Amniotic epithelial cell (primary cell): ENCODE measurements around the gene IGDCC3.
"Not testable (repeated sequence)": the region's sequence is repeated elsewhere in the genome, so short reads cannot be mapped to it uniquely, and the experiment has no call there.

Source experiments
- DNase-seq: peaks from one replicate; pipeline ENCODE4 v3.0.0-alpha.2; 2010; ENCODE audit warnings: low read depth

Gene IGDCC3

DNA sequence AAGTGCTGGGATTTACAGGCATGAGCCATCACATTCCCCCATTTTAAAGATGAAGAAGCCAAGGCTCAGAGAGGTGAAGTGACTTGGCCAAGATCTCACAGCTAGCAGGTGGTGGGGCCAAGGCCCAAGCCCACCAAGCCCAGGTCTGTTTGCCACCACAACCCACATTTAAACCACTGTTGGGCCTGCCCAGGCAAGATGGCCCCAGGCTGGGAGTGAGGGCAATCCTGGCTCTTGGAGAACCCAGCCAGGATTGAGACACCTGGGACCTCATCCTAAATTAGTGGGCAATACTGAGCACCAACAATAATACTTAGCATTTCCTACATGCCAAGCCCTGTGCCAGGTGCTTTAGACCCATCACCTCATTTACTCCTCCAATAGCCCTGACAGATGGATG is 6.9 kb downstream of the IGDCC3 start:
- no peak for DNase-seq

DNA sequence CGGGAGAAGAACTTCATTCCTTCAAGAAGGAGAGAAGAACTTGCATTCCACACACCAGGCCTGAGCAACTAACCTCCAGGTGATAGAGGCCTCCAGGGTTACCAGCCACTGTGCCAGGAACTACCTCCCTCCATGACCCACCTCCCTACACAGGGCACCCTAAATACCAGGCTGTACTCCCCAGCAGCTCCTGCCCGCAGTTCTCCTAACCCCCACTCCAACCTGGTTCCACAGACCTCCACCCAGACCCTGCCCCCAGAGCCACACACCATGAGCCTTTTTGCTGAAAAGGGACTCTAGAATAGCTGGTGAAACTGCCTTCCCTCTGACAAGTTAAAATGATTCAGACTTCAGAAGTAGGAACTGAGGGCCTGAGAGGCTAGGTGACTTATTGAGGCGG is 8.2 kb downstream of the IGDCC3 start:
- DNase-seq: no peak

- DNase-seq: no peak
Observed at GRCh38 chr15:65369212-65369547, 8.6 kb downstream of the IGDCC3 start.

DNA sequence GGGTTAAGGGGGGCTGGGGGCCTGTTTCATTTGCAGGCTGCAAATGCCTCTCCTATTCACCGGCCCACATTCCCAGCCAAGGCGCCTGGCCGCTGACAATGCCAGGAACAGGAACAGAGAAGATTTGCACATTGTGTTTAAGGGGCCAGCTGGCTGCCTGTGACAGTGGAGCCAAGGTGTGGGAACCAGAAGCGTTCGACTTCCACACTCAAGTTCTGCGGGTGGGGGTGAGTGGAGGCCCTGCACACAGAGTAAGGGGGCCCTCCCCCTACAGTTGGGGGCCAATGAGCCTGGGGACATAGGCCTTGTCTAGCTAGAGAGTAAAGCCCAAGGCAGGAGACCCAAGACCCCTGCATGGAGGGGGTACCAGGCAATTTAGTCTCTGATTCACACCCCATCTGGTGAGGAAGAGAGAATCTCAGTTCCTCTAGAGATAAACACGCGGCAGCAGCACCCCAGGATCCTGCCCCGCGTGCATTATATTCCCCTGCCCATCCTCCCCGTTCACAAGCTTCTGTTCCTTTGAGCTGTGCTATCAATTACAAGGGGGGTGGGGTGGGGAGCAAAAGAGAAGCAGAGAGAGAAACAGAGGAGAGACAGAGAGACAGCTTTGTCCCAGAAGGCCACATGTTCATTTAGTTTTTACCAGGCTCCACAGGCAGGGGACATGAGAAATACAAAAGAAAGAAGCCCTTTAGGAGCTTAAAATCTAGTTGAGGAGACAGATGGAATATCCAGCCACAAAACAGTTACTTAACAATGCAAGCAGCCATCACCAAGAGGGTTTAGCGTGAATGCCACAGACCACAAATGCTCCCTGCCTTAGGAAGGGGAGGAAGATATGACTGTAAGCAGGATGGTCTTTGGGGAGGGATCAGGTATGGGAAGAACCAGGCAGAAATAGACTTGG is 9.2 kb downstream of the IGDCC3 start:
- no peak for DNase-seq

DNA sequence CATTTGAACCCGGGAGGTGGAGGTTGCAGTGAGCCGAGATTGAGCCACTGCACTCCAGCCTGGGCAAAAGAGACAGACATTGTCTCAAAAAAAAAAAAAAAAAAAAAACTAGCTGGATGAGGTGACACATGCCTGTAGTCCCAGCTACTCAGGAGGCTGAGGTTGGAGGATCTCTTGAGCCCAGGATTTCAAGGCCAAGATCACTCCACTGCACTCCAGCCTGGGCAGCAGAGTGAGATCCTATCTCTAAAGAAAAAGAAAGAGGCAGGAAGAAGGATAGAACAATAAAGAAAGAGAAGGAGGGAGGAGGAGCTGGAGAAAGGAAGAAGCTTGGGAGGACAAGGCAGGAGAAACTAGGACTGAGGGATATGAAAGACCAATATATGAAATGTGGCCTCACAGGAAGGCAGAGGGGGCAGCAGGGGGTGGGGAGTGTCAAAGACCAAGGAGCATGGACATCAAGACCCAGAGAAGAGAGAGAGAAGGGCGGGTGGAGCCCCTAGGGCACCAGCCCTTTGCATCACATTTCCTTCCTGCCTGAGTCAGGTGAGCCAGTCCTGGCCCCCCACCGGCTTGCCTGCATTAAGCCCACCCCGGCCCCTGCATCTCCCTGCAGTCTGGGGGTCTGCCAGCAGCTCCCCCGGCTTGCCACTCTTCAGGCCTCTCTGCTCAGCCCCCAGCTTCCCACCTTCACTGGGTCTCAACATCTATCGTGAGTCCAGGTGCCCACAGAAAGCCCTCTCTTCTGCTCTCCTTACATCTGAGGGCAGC is 11.5 kb downstream of the IGDCC3 start:
- no peak for DNase-seq

DNA sequence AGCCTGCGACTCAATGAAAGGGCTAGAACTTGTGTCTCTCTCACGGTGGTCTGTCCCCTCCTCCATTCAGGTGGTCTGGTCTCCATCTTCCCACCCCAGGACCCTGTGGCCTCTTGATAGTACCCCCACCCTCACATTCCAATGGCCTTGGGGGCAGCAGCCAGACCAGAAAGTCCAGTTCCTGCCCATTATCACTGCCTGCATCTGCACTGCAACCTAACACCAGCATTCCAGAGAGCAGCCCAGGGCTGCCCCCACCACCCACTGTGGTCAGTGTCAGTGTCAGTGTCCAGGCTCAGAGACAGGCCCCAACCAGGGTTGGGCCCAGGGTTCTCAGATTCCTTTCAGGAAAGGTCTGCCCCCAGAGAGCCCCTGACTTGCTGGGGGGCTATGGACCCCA is 12.6 kb downstream of the IGDCC3 start:
- DNase-seq: no peak

- DNase-seq: no peak
Observed at GRCh38 chr15:65363766-65364165, 14.0 kb downstream of the IGDCC3 start.

GRCh38 chr15:65363306-65363705 is 14.5 kb downstream of the IGDCC3 start:
- no peak for DNase-seq

DNA sequence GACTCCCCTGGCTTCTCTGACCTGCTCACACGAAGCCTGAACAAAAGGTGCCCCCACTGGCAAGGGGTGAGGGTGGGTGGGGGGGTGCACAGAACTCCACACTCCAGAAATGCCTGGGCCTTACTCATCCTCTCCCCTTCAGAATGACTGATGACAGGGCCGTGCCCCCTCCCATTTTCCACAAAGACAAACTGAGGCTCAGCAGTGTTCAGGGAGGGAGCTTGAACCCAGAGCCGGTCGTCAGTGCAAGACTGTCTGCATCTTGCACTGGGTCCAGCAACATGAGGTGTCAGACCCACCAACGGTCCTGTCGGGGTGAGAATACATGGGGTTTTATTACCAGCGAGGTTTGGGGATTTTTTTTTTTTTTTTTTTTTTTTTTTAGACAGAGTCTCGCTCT is 15.3 kb downstream of the IGDCC3 start:
- DNase-seq: no peak

DNA sequence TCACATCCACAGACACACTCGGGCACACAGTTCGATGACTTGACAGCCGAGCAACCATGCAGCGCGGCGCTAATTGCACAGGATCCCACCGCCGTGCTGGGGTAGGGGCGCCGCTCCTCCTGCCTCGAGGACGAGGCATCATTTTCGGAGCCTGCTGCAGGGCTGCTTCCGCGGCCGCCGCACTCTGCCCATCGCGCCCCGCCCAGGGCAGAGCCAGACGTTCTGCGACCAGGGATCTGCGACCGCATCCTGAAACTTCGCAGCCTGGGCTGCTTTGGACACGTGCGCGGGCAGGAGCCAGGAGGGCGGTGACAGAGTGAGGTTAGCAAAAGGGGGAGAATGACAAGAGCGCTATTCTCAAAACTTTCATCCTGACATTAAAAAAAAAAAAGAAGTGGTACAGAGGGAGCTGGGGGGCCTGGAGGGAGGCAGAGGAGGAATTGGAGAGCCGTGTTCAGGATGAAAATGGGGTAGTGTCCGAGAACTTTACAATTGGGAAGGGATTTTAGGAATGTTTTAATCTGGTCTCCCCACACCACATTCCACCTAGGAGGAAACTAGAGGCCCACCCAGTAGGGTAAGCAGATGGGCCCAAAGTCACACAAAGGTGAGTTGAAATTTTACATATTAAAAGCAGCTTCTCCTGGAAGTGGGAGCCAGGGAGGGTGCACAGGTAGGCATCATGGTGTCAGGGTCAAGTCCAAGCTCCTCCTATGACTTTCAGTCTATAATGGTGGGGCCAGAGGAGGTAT is 15.9 kb downstream of the IGDCC3 start:
- DNase-seq: no peak

DNA sequence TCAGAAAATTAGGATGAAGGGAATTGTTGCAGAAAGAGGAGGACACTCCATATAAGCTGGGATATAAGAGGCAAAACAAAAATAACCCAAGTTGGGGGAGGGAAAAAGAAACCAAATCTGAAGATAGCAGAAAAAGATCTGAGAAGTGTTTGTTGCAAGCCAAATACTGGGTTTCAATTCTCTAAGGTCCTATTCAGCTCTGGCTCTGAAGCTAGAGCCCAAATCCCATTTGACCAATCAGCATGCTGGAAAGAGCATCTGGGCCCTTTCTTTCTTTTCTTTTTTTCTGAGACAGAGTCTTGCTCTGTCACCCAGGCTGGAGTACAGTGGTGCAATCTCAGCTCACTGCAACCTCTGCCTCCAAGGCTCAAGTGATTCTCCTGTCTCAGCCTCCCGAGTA is 17.3 kb downstream of the IGDCC3 start:
- DNase-seq: no peak

- no peak for DNase-seq
Observed at GRCh38 chr15:65355988-65356353, 21.8 kb downstream of the IGDCC3 start.

DNA sequence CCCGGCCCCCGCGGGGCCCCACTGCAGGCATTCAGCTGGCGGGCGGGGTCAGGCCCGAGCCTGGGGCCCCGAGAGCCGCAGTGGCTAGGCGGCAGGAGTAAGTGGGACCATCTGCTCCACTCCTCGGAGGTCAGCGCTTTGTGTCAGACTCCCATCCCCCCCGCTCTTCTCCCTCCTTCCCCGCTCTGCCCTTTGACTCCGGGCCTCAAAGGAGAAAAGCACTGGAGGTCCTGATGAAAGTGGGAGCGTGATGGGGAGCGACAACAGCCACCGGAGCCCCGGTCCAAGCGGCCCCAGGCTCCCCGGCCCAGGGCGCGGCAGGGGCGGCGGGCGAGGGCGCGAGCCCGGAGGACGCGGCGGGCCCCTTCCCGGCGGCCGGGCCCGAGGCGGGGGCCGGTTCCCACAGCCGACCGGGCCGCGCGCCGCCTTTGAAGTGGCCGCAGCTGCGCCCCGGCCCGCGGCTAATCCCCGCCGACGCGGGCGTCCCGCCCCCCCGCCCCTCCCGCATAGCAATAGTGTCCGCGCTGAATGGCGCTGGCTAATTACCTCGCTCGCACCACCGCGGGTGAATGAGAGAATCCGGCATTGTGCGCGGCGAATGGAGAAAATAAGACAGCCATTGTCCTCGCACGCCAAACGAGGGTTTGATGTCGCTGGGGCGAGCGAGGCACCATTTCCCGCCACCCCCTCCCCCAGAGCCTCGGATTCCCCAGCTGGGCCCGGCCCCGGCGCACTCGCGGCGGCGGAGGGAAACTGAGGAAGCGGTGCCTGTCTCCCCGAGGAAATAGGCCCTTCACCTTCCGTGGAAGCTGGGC is 22.4 kb downstream of the IGDCC3 start:
- DNase-seq: no peak

DNA sequence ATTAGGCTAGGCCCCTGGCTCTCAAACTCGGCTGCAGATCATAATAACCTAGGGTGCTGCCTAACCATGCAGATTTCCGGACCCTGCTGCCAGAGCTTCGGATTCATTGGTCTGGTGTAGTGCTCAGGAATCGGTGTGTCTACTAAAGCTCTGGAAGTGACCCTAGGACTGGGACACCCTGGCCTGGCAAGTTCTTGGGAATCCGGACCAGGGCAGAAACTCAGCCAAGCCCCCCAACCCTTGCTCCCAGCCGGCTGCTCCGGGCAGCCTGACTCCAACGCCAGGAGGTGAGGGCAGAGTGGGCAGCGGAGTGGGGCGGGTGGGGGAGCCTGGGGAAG is 23.0 kb downstream of the IGDCC3 start:
- no peak for DNase-seq

DNA sequence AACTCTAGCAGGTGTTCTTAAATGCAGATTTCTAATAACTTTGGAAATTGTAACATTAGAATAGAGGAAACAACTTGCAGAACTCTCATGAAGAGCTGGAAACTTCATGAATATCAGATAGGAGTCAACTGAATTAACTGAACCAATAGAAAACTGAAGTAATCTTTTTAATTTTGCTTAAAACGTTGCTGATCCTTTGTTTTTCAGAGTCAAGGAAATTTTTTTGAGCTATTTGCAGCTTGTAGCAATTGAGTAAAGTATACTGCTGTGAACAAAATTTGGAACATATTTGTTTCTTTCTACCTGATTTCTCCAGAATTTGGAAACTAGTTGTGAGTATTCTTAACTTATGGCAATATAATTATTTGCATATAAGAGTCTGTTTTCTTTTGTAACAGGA is 25.8 kb downstream of the IGDCC3 start:
- DNase-seq: not testable (repeated sequence)

DNA sequence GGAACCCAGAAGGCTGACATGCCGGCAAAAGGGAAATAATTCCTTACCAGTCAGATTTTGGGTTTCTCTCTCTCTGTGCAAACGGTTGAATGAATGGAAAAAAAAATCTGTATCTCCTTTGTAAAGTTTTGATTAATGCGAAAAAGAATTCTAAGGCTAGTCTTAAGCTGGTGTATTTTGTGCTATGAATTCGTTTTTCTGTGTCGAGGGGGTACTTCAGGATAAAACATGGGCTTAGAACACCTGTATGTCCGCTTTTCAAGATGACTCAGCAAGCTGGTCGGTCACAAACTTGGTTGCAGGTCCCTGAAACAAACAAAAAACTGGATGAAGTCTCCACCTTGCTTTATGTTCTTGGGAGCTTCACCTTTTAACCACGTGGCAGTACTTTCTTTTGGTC is 28.5 kb downstream of the IGDCC3 start:
- DNase-seq: no peak

GRCh38 chr15:65347756-65348155 is 30.0 kb downstream of the IGDCC3 start:
- DNase-seq: not testable (repeated sequence)

DNA sequence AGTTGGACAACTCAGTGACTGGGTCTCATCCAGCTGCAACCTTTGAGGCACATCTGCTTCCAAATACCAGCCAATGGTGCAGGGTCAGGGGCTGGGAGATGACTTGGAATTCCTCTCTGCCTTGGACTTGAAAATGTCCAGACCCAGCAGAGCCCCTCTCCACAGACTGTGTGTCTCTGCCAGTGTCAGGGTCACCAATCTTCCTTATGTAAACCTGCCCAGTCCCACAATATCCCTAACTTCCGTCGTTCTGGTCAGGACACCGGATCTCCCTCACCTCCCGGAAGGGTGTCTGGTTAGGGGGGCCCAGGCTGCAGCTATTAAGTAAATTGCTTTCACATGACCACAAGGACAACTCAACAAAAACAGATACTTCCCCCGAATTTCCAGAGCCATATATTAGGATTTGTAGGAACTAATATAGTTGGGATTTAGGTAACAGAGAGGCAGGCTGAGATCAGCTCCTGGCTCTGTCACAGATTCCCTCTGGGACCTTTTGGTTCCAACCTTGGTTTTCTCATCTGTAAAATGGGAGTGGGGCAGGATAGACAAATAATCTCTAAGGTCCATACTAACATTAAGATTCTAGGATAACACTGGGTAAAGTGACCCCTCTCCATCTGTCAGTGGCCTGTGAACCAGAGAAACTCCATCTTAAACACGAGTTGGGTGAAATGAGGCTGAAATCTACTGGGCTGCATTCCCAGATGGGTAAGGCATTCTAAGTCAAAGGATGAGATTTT is 30.8 kb downstream of the IGDCC3 start:
- no peak for DNase-seq

DNA sequence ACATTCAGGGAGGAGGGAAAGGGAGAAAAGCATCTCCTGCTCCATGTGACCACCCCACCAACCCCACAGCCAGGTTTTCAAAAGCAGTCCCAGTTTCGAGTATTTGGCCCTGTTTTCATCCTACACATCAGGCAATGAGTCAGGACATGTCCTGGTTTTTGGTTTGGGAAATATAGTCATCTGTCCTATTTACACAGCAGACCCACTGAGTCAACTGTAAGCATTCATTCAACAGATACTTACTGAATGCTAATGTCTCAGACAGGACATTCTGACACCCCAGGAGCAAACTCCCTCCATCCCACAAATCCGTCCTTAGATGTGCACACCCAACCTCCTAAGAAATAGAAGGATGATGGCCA is 32.9 kb downstream of the IGDCC3 start:
- DNase-seq: peak; percentile 11

- no peak for DNase-seq
Observed at GRCh38 chr15:65344214-65344913, 33.4 kb downstream of the IGDCC3 start.
